Heart left ventricle (tissue), 16 donors: Measurements from ENCODE around the gene GALNT2. TPM values are rescaled to one million over a fixed set of nuclear protein-coding genes. Genes with fewer than 3 reads are reported as not detected.

Experiments
- ATAC-seq, 4 donors: fragments of 200-7000 bp; cut with Tn5 transposase; one replicate each; pipeline ENCODE4 v1.9.1; 2020 to 2022; ENCODE audit warnings: moderate library complexity in 4 of 4, mild to moderate bottlenecking in 3 of 4, moderate number of reproducible peaks in 1 of 4
- DNase-seq, 5 donors: peaks; one replicate each; pipeline ENCODE4 v3.0.0-alpha.2; 2020
- H3K27ac ChIP-seq, 12 donors: fragments of 200-600 bp; sonication (generic) in 4 of 12; one replicate each; pipeline versions ENCODE4 v1.5.0 to v1.8.0; 2016 to 2022; ENCODE audit warnings: mild to moderate bottlenecking in 2 of 12
- H3K27me3 ChIP-seq, 9 donors: fragments of 200-600 bp; sonication (generic) in 2 of 9; one replicate each; pipeline versions ENCODE4 v1.5.1 to v1.8.0; 2016 to 2022; ENCODE audit warnings: mild to moderate bottlenecking in 3 of 9
- H3K36me3 ChIP-seq, 9 donors: fragments of 200-600 bp; sonication (generic) in 2 of 9; one replicate each; pipeline versions ENCODE4 v1.5.0 to v1.8.0; 2018 to 2022; ENCODE audit warnings: mild to moderate bottlenecking in 2 of 9
- H3K4me1 ChIP-seq, 12 donors: fragments of 200-600 bp; sonication (generic) in 4 of 12; one replicate each; pipeline versions ENCODE4 v1.5.0 to v1.8.0; 2016 to 2022; ENCODE audit warnings: mild to moderate bottlenecking in 3 of 12
- H3K4me3 ChIP-seq, 12 donors: fragments of 200-600 bp; sonication (generic) in 4 of 12; one replicate each; pipeline versions ENCODE4 v1.5.0 to v1.8.0; 2017 to 2022; ENCODE audit warnings: mild to moderate bottlenecking in 9 of 12, moderate library complexity in 4 of 12
- H3K9me3 ChIP-seq, 12 donors: fragments of 200-600 bp; sonication (generic) in 4 of 12; one replicate each; pipeline versions ENCODE4 v1.5.0 to v1.8.0; 2016 to 2022; ENCODE audit warnings: mild to moderate bottlenecking in 1 of 12
- CTCF ChIP-seq, 12 donors: fragments of 200-600 bp; sonication (generic) in 4 of 12; IDR thresholded peaks; one replicate each; pipeline versions ENCODE4 v1.5.0 to v1.8.0; 2018 to 2022; ENCODE audit warnings: antibody characterized with exemption in 12 of 12, mild to moderate bottlenecking in 5 of 12
- POLR2A ChIP-seq, 2 donors: fragments of 450-650 bp; IDR thresholded peaks; one replicate each; pipeline ENCODE4 v1.6.1; 2017; ENCODE audit warnings: antibody characterized with exemption in 2 of 2, mild to moderate bottlenecking in 2 of 2, moderate library complexity in 2 of 2
- WGBS, 4 donors: extraction: QIAGEN DNeasy Blood & Tissue Kit in 2 of 4; methylation state at CpG; one replicate each; pipeline versions ENCODE4 v1.1.5 to v1.1.7; 2013 to 2018; 5-methylcytosine and 5-hydroxymethylcytosine counted together
- intact Hi-C, 10 donors: fragments of 100-400 bp; cut with DNase I; formaldehyde crosslinking; loops; one replicate each; pipeline versions ENCODE4 v1.11.1 to v1.14.2; 2022
- polyA plus RNA-seq, 2 donors: library from polyadenylated mRNA; stranded (reverse); fragments of 200-250 nt; gene quantifications; one replicate each; pipeline ENCODE4 v1.2.3, GENCODE V29; 2013
- total RNA-seq, 9 donors: library from RNA; depleted of rRNA in 2 of 9; stranded (reverse); fragments of >200 nt in 2 of 9; fragmentation: NEBNext Ultra II Directional in 3 of 9; extraction: Animal tissue kit (Norgen Biotek cat#: 25700) in 3 of 9; gene quantifications; one replicate each; pipeline versions ENCODE4 v1.1.0 to v1.2.4, GENCODE V29; 2016 to 2023
- donor health status: ischemic (EF 13 %, LVEDD 7.1; RV severe dilation, severe dysfunction).
- donor health status: healthy with polysubstance abuse.
- donor health status: DM: no; HTN: yes; CAD: no.
- donor health status: DM: no; HTN: no; CAD: no.
- donor health status: ischemic (EF 25% LVEDD 6.9; RV normal size, moderate dysfunction).
- donor health status: ischemic (EF 25% LVEDD 5.7; RV mildly dilated, moderate dysfunction).
- donor health status: healthy.
- donor health status: DM: yes; HTN: yes; CAD: no.
- donor health status: ischemic (EF 35%, LVEDD 5.7; RV mildly dilated, moderate dysfunction).
- donor health status: nonischemic (EF 11% LVEDD 7.7; RV severe dilation, severe dysfunction).
- donor health status: DM: yes; HTN: yes; CAD: no.
- donor health status: PGD.
- donor health status: ischemic (EF 29% LVEDD 5.4; RV normal size, mild dysfunction).
- donor health status: nonischemic (EF 23%, LVEDD 6.1; RV moderate dilation, normal function).

The GALNT2 gene
- total and polyA plus RNA-seq, 11 donors, result 10.1 to 44.9 (median 31.6) TPM

- no peak overlapping the region for H3K4me3 ChIP-seq
- intact Hi-C loops, result loop anchor here in 1 of 10 donors (2.0 kb wide), 1 partner anchor 545 kb away; no protein-coding TSS in a partner anchor
- peak overlapping the region in 2 of 12 donors; percentile 4 to 50 for H3K27ac ChIP-seq
- TF ChIP-seq POLR2A (IDR thresholded peaks at IDR 0.05) (no peak), CTCF (IDR thresholded peaks at IDR 0.05) (no peak)
- no peak for ATAC-seq
- no peaks in the 10 kb centered on the region for H3K9me3 ChIP-seq
- no peak for DNase-seq
- peaks cover 0 to 26% (median 11%) of the 10 kb centered on the region in 9 donors for H3K36me3 ChIP-seq
- H3K27me3 ChIP-seq, result no peaks in the 10 kb centered on the region
- 91 to 95% (median 91%) methylated on average over 2 of the region's 2 CpGs for WGBS, 4 donors
- peaks cover 3 to 59% (median 47%) of the 10 kb centered on the region in 12 donors for H3K4me1 ChIP-seq
These were observed 139.2 kb downstream of the GALNT2 start for GRCh38 chr1:230206207-230206606.

GRCh38 chr1:230206976-230207375 is 139.9 kb downstream of the GALNT2 start:
- H3K4me1 ChIP-seq, result peaks cover 3 to 67% (median 51%) of the 10 kb centered on the region in 12 donors
- DNase-seq (no peak), ATAC-seq (no peak)
- WGBS, 4 donors, result 65 to 92% (median 87%) methylated on average over 4 of the region's 4 CpGs
- no peak overlapping the region for H3K27ac ChIP-seq
- no peaks in the 10 kb centered on the region for H3K27me3 ChIP-seq
- intact Hi-C loops, result loop anchor here in 1 of 10 donors (2.0 kb wide), 1 partner anchor 546 kb away; no protein-coding TSS in a partner anchor
- peaks cover 0 to 26% (median 11%) of the 10 kb centered on the region in 9 donors for H3K36me3 ChIP-seq
- H3K4me3 ChIP-seq, result no peak overlapping the region
- TF ChIP-seq POLR2A (IDR thresholded peaks at IDR 0.05) (no peak), CTCF (IDR thresholded peaks at IDR 0.05) (no peak)
- no peaks in the 10 kb centered on the region for H3K9me3 ChIP-seq

GRCh38 chr1:230207598-230207997 is 140.6 kb downstream of the GALNT2 start:
- H3K4me3 ChIP-seq, result no peak overlapping the region
- WGBS, 4 donors, result 93 to 99% (median 98%) methylated on average over 6 of the region's 6 CpGs
- H3K4me1 ChIP-seq, result peaks cover 3 to 72% (median 52%) of the 10 kb centered on the region in 12 donors
- TF ChIP-seq POLR2A (IDR thresholded peaks at IDR 0.05) (no peak), CTCF (IDR thresholded peaks at IDR 0.05) (no peak)
- intact Hi-C loops, result loop anchor here in 1 of 10 donors (2.0 kb wide), 1 partner anchor 547 kb away; no protein-coding TSS in a partner anchor
- H3K36me3 ChIP-seq, result peaks cover 0 to 26% (median 11%) of the 10 kb centered on the region in 9 donors
- H3K27ac ChIP-seq, result no peak overlapping the region
- H3K9me3 ChIP-seq, result no peaks in the 10 kb centered on the region
- no peaks in the 10 kb centered on the region for H3K27me3 ChIP-seq
- no peak for DNase-seq
- ATAC-seq, result no peak

- TF ChIP-seq POLR2A (IDR thresholded peaks at IDR 0.05) (no peak), CTCF (IDR thresholded peaks at IDR 0.05) (peak in 1 of 12 donors; percentile 9)
- WGBS, 4 donors, result 48 to 63% (median 55%) methylated on average over 10 of the region's 10 CpGs
- Histone ChIP-seq H3K9me3 (no peaks in the 10 kb centered on the region), H3K4me1 (peaks cover 3 to 78% (median 54%) of the 10 kb centered on the region in 12 donors), H3K4me3 (no peak overlapping the region), H3K27me3 (no peaks in the 10 kb centered on the region), H3K27ac (peak overlapping the region in 8 of 12 donors; percentile 20 to 80 (median 54)), H3K36me3 (peaks cover 0 to 14% (median 2%) of the 10 kb centered on the region in 9 donors)
- ATAC-seq (peak; percentile 38 to 66 (median 48)), DNase-seq (no peak)
- intact Hi-C loops, result no loop called here
These were observed 141.7 kb downstream of the GALNT2 start for GRCh38 chr1:230208619-230209261.
